D341Med (cell line): ENCODE measurements around the gene TPST2.

Source experiments
- DNase-seq: peaks from one replicate; pipeline ENCODE4 v3.0.0; 2012; ENCODE audit warnings: low spot score

TPST2 gene

DNA sequence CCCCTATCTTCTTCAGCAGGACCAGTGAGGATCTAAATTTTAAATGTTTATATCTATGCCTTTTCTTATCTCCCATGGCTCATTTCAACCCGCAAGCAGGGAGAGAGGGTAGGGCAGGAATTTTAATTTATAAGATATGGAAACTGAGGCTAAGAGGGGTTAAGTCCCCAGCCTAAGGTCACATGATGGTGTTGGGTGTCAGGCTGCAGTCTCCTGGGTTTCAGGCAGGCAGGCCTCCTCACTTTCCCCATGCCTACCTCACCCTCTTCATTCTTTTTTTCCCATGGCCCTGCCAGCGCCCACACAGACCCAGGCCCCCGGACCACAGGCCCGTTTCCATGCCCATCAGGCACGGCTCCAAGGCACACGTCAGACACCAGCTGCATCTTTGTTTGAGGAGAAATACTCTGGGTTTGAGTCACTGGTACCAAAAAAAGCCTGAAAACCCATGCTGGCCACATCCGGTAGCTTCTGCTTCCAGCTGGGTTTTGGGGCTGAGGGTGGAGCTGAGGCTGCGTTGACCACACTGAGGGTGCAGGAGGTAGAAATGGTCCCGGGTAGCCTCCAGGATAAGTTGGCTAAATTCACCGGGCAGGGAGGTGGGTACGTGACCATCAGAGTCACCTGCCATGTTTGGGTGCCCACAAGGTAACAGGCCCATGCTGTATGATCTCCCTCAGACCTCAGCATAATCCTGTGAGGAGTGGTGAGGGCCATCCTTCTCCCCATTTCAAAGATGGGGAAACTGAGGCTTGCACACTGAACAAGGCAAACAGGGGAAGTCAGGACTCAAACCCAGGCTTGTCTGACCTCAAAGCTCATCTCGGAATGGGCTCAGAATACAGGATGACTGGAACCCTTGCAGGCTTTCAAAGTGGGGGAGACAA lies 20.4 kb upstream of the TPST2 start:
- DNase-seq: no peak

GRCh38 chr22:26609287-26609686 lies 19.4 kb upstream of the TPST2 start:
- DNase-seq: no peak

- no peak for DNase-seq
Measured at GRCh38 chr22:26608129-26608528, 18.2 kb upstream of the TPST2 start.

GRCh38 chr22:26606611-26607010 lies 16.7 kb upstream of the TPST2 start:
- no peak for DNase-seq

DNA sequence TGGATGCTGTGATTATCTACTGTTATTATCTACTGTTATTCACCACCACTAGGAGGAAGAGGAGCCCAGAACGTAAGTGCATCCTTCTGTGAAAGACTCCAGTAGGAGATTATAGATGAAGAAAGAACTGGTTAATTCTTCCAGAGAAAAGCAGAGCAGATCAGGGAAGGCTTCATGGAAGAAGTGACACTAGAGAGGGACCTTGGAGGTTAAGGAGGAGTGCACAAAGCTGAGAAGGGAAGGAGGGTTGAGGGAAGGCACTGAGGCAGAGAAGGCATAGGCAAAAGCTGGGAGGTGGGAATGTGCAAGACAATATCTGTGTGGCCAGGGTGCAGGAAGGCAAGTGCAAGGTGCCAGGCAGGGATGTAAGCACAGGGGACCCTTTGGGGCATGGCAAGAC lies 14.4 kb upstream of the TPST2 start:
- no peak for DNase-seq

DNA sequence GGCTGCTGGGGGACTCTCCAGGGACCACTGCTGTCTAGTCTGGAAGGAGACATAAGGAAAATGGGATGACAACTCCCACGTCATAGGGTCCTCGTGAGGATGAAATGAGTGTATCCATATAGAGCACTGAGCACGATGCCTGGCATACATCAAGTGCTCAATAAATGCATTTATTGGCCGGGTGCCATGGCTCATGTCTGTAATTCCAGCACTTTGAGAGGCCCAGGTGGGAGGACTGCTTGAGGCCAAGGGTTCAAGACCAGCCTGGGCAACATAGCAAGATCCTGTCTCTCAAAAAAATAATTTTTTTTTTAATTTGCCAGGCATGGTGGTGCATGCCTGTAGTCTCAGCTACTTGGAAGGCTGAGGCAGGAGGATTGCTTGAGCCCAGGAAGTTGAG lies 12.2 kb upstream of the TPST2 start:
- no peak for DNase-seq

DNA sequence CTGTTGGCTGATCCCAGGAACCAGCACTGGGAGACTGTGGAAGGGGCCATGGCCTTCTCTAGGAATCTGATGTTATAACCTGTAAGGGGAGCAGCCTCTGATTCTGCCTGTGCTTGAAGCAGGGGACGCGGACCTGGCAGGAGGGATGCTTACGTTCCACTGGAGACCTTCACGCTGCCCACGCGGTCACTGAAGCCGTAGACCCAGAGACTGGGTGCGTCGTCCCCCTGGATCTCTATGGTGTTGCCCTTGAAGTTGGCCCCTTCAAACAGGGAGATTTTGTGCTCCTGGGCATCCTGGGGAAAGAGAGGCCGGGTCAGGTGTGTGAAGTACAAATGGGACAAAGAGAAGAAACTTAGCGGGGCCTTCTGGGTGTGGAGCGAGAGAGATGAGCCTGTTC lies 11.8 kb upstream of the TPST2 start:
- no peak for DNase-seq

GRCh38 chr22:26599505-26599904 lies 9.6 kb upstream of the TPST2 start:
- DNase-seq: no peak

DNA sequence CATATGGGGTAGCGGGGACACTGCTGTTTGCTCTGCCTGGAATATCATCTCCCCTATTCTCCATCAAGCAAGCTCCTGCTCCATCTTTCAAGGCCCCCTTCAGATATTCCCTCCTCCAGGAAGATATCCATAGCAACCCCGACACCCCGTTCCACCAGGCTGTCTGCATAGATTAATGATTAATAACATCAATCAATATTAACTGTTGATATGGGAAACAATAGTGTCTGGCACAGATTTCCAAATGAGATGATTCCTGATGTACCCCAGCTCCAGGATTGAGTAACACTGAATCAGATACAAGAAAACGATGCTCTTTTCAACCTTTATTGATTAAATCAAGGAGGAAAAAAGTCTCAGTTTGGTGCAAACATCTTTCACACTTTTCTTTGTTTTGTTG lies 7.5 kb upstream of the TPST2 start:
- no peak for DNase-seq

DNA sequence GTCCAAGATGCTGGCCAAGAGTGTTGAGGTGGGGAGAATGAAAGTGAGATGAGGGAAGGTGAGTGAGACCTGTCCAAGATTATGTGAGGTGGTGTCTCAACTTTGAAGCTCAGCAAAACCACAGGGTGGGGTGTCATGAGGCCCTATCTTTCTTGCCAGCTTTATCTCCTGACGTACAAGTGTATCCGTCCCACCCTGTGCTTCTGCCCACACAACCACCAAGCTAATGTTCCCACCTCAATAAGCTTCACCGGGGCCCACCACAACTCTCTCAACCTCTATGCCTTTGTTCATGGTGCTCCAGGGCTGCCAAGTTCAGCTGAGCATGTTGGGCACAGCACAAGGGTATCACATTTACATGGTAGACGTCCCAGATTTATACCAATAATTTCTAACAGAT lies 7.1 kb upstream of the TPST2 start:
- no peak for DNase-seq

GRCh38 chr22:26593763-26594162 lies 3.8 kb upstream of the TPST2 start:
- DNase-seq: no peak

- DNase-seq: no peak
Measured at GRCh38 chr22:26592421-26592891, 2.5 kb upstream of the TPST2 start.

- peak; percentile 59 for DNase-seq
Measured at GRCh38 chr22:26589367-26589844, 526 bp downstream of the TPST2 start.

DNA sequence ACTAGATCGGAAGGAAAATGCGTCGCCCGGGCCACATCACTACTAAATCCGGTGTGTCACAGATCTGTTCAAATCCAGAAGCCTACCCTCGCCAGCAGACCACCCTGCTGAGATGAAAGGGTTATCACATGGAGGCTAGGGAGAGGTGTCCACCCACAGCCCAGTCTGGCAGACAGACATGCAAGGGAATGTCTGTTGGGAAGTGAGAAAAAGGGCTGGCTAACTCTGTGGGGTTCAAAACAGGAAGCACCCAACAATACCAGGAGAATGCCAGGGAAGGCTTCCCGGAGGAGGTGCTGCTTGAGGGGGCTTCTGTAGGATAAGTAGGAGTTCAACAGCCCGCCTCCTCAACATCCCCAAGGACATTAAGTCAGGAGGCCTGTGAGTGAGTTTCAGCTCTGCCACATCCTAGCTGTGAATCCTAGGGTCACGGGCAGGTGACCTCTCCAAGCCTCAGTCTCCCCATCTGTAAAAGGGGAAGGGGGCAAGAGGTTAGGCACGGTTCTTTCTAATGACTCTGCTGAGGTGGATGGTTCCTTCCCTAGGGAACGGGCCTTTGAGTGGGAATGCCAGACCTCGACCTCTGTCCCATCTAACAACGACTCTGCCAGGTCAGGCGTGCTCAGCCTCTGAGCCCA lies 1.1 kb downstream of the TPST2 start:
- DNase-seq: no peak

DNA sequence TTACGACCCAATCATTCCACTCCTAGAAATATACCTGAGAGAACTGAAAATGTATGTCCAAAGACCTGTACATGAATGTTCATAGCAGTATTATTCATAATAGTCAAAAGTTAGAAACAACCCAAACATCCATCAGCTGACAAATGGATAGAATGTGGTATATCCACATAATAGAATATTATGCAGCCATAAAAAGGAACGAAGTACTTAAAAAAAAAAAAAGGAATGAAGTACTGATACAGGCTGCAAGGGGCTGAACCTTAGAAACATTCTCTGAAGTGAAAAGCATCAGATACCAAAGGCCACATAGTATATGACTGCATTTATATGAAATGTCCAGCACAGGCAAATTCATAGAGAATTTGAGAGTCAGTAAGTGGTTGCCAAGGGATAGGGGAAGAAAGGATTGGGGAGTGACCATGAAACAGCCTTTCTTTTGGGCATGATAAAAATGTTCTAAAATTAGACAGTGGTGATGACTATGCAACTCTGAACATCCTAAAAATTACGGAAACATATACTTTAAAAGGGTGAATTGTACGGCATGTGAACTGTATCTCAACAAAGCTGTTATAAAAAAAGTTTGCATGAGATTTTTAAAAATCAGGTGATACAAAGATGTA lies 1.8 kb downstream of the TPST2 start:
- DNase-seq: no peak

DNA sequence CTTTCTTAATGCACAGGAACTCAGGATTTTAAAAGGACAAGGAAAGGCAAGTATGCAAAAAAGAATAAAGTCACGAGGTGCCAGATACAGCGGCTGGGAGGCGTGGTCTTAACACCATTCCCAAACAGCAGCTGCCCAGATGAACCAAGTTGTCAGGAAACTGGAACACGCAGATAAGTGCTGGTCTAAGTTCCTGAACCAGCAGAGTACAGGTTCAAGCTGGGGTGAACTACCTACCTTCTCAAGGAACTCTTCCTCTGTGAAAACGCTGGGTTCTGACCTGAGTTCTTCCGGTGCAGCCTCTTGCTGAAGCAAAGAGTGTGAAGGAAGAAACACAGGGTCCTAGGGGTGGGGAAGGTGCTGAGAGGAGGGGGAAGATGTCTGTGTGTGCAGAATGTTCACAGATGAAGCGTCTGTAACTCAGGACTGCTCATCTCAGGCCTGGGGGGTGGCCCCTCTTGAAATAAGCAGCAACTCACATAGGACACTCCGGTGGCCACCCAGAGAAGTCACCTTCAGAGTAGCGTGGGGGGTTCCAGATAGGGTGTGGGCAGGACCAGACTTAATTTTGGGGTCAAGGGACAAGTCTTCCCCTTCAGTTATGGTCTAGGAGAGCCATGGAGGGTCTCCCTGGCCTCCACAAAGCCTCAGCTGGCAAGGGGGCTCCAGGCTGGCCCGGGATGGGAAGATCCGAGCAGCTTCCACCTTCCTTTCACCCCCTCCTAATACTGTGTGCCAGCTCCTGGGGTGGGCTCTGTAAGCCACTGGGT lies 3.2 kb downstream of the TPST2 start:
- DNase-seq: no peak

GRCh38 chr22:26585104-26585790 lies 4.7 kb downstream of the TPST2 start:
- peak; percentile 73 for DNase-seq

DNA sequence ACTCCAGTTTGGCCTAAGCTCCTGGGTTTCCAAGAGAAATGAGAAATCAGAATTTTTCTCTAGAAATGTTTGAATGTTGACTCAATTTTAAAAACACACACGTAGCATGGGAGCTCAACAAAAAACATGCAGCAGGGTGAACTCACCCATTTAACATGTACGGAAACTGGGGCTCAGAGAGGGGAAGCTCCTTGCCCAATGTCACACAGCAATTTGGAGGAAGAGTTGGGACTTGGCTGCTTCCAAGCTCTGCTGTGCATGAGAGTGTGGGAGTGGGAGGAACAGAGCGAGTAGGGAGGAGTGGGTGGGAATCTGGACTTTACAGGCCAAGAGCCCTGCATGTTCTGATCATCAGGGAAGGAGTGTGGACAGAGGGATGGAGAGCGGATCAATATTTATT lies 5.9 kb downstream of the TPST2 start:
- no peak for DNase-seq

DNA sequence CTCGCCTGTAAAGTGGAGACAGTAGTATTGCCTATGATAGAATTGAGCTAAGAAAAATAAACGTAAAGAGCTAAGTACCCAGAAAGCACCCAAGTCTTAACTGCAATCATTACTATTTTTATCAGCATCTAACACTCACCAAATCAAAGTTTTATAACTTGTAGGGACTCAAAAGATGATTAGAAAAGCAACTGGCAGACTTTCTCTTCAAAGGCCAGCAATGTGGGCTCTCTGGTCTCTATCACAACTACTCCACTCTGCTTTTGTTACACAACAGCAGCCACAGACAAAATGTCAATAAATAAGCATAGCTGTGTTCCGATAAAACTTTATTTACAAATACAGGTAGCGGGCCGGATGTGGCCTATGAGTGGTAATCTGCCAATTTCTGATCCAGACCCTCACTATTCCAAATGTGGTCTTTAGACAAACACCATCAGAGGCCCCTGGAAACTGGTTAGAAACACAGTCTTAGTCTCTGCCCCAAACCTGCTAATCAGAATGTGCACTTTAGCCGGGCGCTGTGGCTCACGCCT lies 8.2 kb downstream of the TPST2 start:
- DNase-seq: no peak

- no peak for DNase-seq
Measured at GRCh38 chr22:26581026-26581425, 8.9 kb downstream of the TPST2 start.

DNA sequence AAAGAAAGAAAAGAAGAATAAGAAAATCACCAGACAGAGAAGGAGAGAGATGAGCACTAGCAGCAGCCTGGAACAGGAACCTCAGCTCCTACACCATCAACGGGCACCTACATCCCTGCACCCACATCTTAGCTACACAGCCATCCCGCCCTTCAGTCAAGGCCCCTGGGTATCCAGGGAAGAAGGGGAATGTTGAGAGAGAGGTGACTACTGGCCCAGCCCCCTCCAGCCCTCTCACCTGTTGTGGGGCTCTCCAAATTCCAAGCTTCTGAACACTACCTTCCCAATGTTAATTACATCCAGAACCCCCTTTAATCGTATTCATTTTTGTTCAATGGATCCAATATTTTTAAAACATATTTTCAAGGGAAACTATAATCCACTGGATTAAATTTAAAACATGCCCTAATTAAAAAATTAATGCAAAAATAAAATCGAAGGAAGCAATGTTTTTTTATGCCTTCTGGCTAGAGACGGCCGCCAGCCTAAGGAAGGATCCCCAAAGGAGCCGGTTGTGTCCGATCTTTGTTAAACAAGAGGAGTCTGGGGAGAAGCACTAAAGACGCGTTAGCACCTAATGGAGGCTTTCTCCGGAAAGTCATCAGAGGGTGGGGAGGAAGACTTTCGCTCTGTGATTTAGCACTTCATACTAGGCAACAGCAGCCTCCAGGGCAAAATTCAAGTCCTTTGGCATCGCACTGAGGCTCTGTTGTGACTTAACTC lies 9.5 kb downstream of the TPST2 start:
- no peak for DNase-seq
